Measurements from ENCODE around the gene TBC1D22B. TPM values are rescaled to one million over a fixed set of nuclear protein-coding genes. Genes with fewer than 3 reads are reported as not detected.

TBC1D22B gene
- total RNA-seq, 1 experiment from 2014 or later = 13.5 TPM

DNA sequence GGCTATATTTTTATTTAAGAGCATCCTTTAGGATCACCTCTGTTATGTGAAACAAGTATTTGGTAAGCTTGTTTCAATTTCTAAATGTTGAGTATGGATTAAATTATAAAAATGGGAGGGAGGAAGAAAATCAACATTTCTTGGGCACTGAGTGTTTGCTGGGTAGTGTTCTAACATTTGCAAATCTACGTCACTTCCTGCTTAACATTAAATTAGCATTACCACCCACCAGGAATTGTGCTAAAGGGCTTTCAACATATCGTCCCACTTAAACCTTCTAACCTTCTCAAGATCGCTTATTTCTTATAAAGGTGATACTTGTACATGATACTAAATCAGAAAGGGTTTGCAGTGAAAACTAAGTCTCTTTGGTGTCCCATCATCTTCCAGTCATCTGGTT lies 8.3 kb downstream of the TBC1D22B start:
- ChIA-PET CTCF (no interaction called here), POLR2A (ENCODE audit: low non-redundant PET) (no interaction called here)
- DNase-seq (ENCODE audit: low spot score) = peak; percentile 81
- Histone ChIP-seq H3K4me3 (ENCODE audit: low read depth, low read length, poor library complexity, severe bottlenecking) (no peak overlapping the region), H3K27ac (ENCODE audit: low read depth, low read length, poor library complexity, severe bottlenecking) (peak overlapping the region; percentile 62), H3K36me3 (ENCODE audit: insufficient read depth, low read length, poor library complexity, severe bottlenecking) (no peaks in the 10 kb centered on the region), H3K4me1 (ENCODE audit: insufficient read depth, low read length, poor library complexity, severe bottlenecking) (peaks cover 20% of the 10 kb centered on the region), H3K9me3 (ENCODE audit: low read depth, low read length, poor library complexity, severe bottlenecking) (no peaks in the 10 kb centered on the region), H3K27me3 (replicated peaks; ENCODE audit: insufficient read depth, low read depth, low read length, poor library complexity) (no peaks in the 10 kb centered on the region)
- BruUV-seq (replicated peaks) = no TSS peak
- no peak for TF ChIP-seq EZH2 (IDR thresholded peaks at IDR 0.05; ENCODE audit: borderline replicate concordance, low read depth, low read length, poor library complexity, severe bottlenecking)
- TF ChIP-seq, protein P1, sequence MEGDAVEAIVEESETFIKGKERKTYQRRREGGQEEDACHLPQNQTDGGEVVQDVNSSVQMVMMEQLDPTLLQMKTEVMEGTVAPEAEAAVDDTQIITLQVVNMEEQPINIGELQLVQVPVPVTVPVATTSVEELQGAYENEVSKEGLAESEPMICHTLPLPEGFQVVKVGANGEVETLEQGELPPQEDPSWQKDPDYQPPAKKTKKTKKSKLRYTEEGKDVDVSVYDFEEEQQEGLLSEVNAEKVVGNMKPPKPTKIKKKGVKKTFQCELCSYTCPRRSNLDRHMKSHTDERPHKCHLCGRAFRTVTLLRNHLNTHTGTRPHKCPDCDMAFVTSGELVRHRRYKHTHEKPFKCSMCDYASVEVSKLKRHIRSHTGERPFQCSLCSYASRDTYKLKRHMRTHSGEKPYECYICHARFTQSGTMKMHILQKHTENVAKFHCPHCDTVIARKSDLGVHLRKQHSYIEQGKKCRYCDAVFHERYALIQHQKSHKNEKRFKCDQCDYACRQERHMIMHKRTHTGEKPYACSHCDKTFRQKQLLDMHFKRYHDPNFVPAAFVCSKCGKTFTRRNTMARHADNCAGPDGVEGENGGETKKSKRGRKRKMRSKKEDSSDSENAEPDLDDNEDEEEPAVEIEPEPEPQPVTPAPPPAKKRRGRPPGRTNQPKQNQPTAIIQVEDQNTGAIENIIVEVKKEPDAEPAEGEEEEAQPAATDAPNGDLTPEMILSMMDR (conservative IDR thresholded peaks at IDR 0.05; ENCODE audit: low read depth, low read length) = no peak
- intact Hi-C loops (cut with micrococcal nuclease; ENCODE audit: unreplicated experiment) = no loop called here

DNA sequence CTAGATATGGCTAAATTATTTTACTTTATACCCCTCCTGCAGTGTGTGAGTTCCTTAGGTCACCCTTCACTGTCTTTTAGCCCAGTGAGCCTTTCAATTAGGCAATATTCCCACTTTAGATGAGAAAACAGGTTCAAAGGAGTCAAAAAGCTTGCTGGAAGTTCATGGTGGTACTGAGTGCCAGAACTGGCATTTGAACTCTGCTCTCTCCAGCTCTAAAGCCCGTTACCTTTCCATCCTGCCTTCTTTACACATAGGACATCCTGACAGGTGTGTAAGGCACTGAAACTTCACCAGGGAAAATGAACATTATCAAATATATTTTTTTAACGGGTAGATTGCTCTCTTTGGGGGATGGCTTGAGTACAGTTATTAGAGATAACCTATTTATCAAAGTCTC lies 11.5 kb downstream of the TBC1D22B start:
- Histone ChIP-seq H3K36me3 (ENCODE audit: insufficient read depth, low read length, poor library complexity, severe bottlenecking) (no peaks in the 10 kb centered on the region), H3K4me1 (ENCODE audit: insufficient read depth, low read length, poor library complexity, severe bottlenecking) (peaks cover 34% of the 10 kb centered on the region), H3K27ac (ENCODE audit: low read depth, low read length, poor library complexity, severe bottlenecking) (no peak overlapping the region), H3K9me3 (ENCODE audit: low read depth, low read length, poor library complexity, severe bottlenecking) (no peaks in the 10 kb centered on the region), H3K27me3 (replicated peaks; ENCODE audit: insufficient read depth, low read depth, low read length, poor library complexity) (no peaks in the 10 kb centered on the region), H3K4me3 (ENCODE audit: low read depth, low read length, poor library complexity, severe bottlenecking) (no peak overlapping the region)
- CTCF ChIA-PET = no interaction called here
- BruUV-seq (replicated peaks) = no TSS peak
- no peak for TF ChIP-seq EZH2 (IDR thresholded peaks at IDR 0.05; ENCODE audit: borderline replicate concordance, low read depth, low read length, poor library complexity, severe bottlenecking)
- TF ChIP-seq, protein P1 (conservative IDR thresholded peaks at IDR 0.05; ENCODE audit: low read depth, low read length) = no peak
- POLR2A ChIA-PET (ENCODE audit: low non-redundant PET) = no interaction called here
- intact Hi-C loops (cut with micrococcal nuclease; ENCODE audit: unreplicated experiment) = no loop called here
- DNase-seq (ENCODE audit: low spot score) = no peak

DNA sequence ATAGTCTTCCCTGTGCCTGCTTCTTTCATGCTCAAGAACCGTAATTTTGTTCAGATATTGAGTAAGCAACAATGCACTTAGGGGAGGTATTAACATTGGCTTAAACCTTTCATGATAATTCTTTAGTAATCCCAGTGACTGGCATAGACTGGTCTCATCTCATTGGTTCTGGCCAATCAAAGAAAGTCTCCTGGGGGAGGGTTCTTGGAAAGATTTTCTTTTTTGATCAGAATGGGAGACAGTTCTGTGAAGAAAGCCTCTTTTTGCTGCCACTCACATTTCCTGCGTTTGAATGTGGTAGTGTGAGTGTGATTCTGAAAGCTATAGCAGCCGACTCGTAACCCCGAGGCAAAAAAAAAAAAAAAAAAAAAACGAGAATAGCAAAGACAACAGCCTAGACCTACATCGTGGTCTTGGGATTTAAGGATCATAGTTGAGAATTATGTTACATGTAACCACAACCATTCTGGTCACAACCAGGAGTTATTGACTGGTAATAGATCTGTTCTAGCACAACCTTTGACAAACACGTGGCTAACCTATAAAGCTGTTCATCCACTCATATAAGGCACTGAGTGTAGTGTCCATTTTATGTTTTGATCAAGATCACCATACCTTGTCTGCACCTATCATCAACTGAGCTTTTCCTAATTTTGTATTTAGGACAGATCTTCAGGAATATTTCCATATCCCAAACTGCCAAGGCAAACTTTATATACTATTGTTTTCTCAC lies 15.4 kb downstream of the TBC1D22B start:
- POLR2A ChIA-PET (ENCODE audit: low non-redundant PET) = interaction anchor here (0.7 kb wide), 1 partner anchor 1669 kb away, joined by 10 read pairs; no protein-coding TSS in a partner anchor
- BruUV-seq (replicated peaks) = no TSS peak

More for the DNA sequence above, 15.4 kb downstream of the TBC1D22B start:
- TF ChIP-seq, protein P1 (conservative IDR thresholded peaks at IDR 0.05; ENCODE audit: low read depth, low read length) = no peak
- no peak for TF ChIP-seq EZH2 (IDR thresholded peaks at IDR 0.05; ENCODE audit: borderline replicate concordance, low read depth, low read length, poor library complexity, severe bottlenecking)
- peaks cover 16% of the 10 kb centered on the region for H3K4me1 ChIP-seq (ENCODE audit: insufficient read depth, low read length, poor library complexity, severe bottlenecking)
- H3K4me3 ChIP-seq (ENCODE audit: low read depth, low read length, poor library complexity, severe bottlenecking) = no peak overlapping the region
- DNase-seq (ENCODE audit: low spot score) = peak; percentile 15
- H3K9me3 ChIP-seq (ENCODE audit: low read depth, low read length, poor library complexity, severe bottlenecking) = no peaks in the 10 kb centered on the region
- H3K27ac ChIP-seq (ENCODE audit: low read depth, low read length, poor library complexity, severe bottlenecking) = no peak overlapping the region
- no peaks in the 10 kb centered on the region for H3K27me3 ChIP-seq (replicated peaks; ENCODE audit: insufficient read depth, low read depth, low read length, poor library complexity)
- CTCF ChIA-PET = no interaction called here
- no peaks in the 10 kb centered on the region for H3K36me3 ChIP-seq (ENCODE audit: insufficient read depth, low read length, poor library complexity, severe bottlenecking)
- intact Hi-C loops (cut with micrococcal nuclease; ENCODE audit: unreplicated experiment) = no loop called here

All from A673 (cell line).